AG08396 (cell line): ENCODE results near the gene GHRH.
A peak's percentile ranks its signal among the peaks of the same experiment; 100 is the strongest.

ENCODE experiments used
- DNase-seq: peaks from one replicate; pipeline ENCODE4 v3.0.0; 2012; ENCODE audit warnings: low spot score, mixed read lengths

GHRH gene

GRCh38 chr20:37261714-37262113, at the start of gene GHRH:
TSS of gene GHRH (minus strand) at chr20:37261814. CDS start at chr20:37256889, 4,925 bp downstream.
- DNase-seq, result no peak

GRCh38 chr20:37310951-37311350, 49.3 kb upstream of the GHRH start:
- DNase-seq, result no peak

- no peak for DNase-seq
Observed at GRCh38 chr20:37309936-37310590, 48.4 kb upstream of the GHRH start.

GRCh38 chr20:37309290-37309689, 47.7 kb upstream of the GHRH start:
- no peak for DNase-seq

GRCh38 chr20:37308086-37309050, 46.8 kb upstream of the GHRH start:
- DNase-seq, result no peak

- DNase-seq, result no peak
Observed at GRCh38 chr20:37305839-37306238, 44.2 kb upstream of the GHRH start.

- no peak for DNase-seq
Observed at GRCh38 chr20:37305079-37305478, 43.5 kb upstream of the GHRH start.

GRCh38 chr20:37303637-37304036, 42.0 kb upstream of the GHRH start:
- no peak for DNase-seq

GRCh38 chr20:37302981-37303380, 41.4 kb upstream of the GHRH start:
- DNase-seq, result no peak

GRCh38 chr20:37301558-37301957, 39.9 kb upstream of the GHRH start:
- no peak for DNase-seq

GRCh38 chr20:37301120-37301519, 39.5 kb upstream of the GHRH start:
- no peak for DNase-seq

GRCh38 chr20:37299718-37300528, 38.3 kb upstream of the GHRH start:
- DNase-seq, result peak; percentile 38

- no peak for DNase-seq
Observed at GRCh38 chr20:37298190-37298939, 36.8 kb upstream of the GHRH start.

- no peak for DNase-seq
Observed at GRCh38 chr20:37297066-37297736, 35.6 kb upstream of the GHRH start.

GRCh38 chr20:37296371-37296770, 34.8 kb upstream of the GHRH start:
- no peak for DNase-seq

- no peak for DNase-seq
Observed at GRCh38 chr20:37295595-37295994, 34.0 kb upstream of the GHRH start.

GRCh38 chr20:37295001-37295400, 33.4 kb upstream of the GHRH start:
- peak; percentile 89 for DNase-seq

GRCh38 chr20:37294262-37294981, 32.8 kb upstream of the GHRH start:
- DNase-seq, result no peak

GRCh38 chr20:37293301-37293943, 31.8 kb upstream of the GHRH start:
- DNase-seq, result no peak

GRCh38 chr20:37291724-37292126, 30.1 kb upstream of the GHRH start:
- DNase-seq, result no peak
